Erythroblast (primary cell): Measurements from ENCODE around the gene PRDM1.

Experiments
- DNase-seq, 2 experiments: peaks; one replicate each; lab custom pipeline; 2025; lab: John Stamatoyannopoulos, UW
- GATA1 ChIP-seq: IDR thresholded peaks from 2 replicates; pipeline ENCODE4 v1.6.1; 2011; ENCODE audit warnings: low read depth, mild to moderate bottlenecking, control low read depth, low read length, moderate library complexity
- POLR2A ChIP-seq: IDR thresholded peaks from 2 replicates; pipeline ENCODE4 v1.6.1; 2011; ENCODE audit warnings: mild to moderate bottlenecking, low read length

PRDM1 gene

DNA sequence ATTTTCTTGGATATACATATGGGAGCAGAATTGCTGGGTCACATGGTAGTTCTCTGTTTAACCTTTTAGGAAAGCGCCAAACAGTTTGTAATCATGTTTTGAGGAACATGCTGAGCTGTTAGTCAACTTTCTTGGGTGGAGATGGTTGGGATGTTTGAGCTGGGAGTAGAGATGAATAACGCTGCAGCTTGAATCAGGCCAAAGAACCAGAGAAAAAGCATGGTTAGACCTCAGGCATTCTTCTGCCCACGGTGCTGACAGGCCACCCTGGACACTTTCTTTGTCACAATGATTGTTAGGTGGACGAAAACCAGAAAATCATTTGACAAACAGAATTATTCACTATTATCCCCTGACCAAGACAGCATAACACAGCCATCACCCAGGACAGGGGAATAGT lies 66.8 kb downstream of the PRDM1 start:
- no peak for DNase-seq
- no peak for TF ChIP-seq GATA1
- no peak for TF ChIP-seq POLR2A

DNA sequence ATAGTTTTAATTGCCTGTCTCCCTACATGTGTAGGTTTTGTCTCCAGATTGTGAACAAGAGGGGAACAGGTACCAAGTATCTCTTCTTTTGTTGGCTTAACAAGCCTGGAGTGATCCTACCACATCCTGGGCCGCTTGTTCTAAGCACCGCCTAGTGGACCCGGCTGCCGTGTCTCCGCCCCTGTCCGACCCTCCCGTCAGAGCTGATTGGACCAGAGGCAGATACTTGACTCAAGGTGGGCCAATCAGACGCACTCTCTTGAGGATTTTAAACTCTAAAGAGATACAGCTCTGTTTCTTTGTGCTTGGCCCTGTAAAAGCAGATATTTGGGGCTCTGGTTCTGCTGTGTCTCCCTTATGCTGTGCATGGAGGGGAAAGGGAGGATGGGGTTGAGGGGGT lies 68.2 kb downstream of the PRDM1 start:
- no peak for TF ChIP-seq POLR2A
- no peak for TF ChIP-seq GATA1
- DNase-seq, result peak in 1 of 2 experiments; percentile 17

DNA sequence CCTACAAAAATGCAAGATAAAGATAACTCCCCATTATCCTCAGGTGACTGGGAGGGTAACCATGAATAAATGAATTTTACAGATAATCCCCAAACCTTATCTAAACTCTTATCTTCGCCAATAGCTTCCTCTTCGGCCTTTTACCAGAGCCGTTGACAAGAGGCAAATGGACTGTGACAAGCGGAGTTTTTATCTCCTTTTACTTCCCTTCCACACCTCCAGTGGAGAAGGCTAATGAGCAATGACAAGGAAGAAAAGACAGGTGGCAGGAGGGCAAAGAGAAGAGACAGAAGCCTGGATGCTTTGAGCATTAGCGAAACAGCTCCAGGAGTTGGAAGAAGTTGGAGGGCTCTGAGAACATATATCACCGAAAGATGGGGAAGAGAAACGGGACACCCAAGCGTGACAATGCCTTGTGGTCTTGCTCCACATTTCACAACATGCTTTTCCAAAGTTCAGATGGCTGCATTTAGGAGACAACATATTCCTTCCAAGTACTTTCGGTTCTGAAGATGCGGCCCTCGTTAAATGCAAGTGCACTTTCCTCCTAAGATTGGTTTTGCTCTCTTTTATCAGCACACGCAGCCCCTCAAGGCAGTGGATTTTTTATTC lies 69.2 kb downstream of the PRDM1 start:
- TF ChIP-seq GATA1 (no peak), POLR2A (no peak)
- DNase-seq, result peak in 1 of 2 experiments; percentile 11

DNA sequence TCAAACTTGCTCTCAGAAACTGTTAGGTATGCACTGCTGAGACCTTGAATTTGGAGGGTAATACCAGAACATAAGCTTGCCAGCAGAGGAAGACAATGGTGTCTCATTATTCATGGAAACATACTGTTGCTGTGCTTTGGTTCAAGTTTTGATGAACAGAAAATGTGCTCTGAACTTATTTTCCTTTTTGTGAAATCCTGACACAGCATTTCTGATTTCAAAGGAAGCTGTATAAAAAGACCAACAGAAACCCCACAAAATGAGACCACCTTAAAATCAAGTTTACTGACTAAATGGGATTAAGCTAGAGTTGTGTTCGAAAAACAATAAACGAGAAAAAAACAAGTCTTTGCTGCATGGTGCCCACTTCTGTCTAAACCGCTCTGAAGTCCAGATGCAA lies 70.3 kb downstream of the PRDM1 start:
- no peak for DNase-seq
- no peak for TF ChIP-seq POLR2A
- TF ChIP-seq GATA1, result no peak

DNA sequence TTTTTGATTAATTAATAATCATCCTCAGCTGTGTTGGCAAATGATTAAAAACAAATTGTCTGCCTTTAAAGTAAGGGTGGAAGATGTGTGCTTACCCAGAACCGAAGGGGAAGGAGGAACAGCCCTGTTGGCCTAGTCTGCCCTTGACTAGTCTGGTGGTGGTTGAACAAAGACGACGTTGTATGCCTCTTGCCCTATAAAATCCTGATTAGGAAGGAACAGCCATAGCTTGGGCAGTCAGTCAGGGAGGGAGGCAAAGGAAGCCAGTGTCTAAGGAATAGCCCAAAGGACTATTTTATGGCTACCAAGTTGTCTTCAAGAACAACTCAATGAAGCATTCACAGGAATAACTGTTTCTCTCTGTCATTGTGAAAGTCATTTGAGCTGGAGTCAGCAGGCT lies 70.7 kb downstream of the PRDM1 start:
- DNase-seq, result no peak
- TF ChIP-seq GATA1, result no peak

DNA sequence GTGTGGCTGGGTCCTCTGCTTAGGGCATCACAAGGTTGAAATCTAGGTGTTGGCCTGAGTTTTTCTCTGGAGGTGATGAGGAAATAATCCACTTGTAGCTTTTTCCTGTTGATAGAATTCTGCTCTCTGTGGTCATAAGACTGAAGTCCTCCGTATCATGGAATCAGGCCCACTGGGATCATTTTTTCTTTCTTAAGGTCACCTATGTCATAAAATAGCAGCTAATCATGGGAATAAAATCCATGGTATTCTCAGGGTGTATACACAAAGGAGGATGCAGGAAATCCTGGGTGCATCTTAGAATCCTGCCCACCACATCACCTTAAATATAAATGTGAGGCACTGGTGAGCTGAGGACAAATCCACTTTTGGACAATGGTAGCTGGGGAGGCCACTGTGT lies 72.7 kb downstream of the PRDM1 start:
- DNase-seq, result no peak
- TF ChIP-seq POLR2A (no peak), GATA1 (no peak)
